NB4 (cell line): ENCODE results near the gene NOC4L.

Experiments
- CTCF ChIP-seq: IDR thresholded peaks from one replicate; pipeline ENCODE4 v1.5.1; 2012; ENCODE audit warnings: low read depth, low read length
- MYC ChIP-seq: IDR thresholded peaks from 2 replicates; pipeline ENCODE4 v1.6.1; 2011; ENCODE audit warnings: low read depth, low read length
- POLR2A ChIP-seq: IDR thresholded peaks from 2 replicates; pipeline ENCODE4 v1.6.1; 2011; ENCODE audit warnings: mild to moderate bottlenecking; ENCODE audit not compliant: insufficient read length; ENCODE audit errors: extremely low read depth

- TF ChIP-seq CTCF (no peak), POLR2A (no peak), MYC (no peak)
Measured at GRCh38 chr12:132146772-132147422, 2.6 kb downstream of the NOC4L start.
